22Rv1 (cell line): ENCODE measurements around the gene HAPLN3.

ENCODE experiments used
- ZFX ChIP-seq: fragments of 450-650 bp; IDR thresholded peaks from 2 replicates; pipeline ENCODE4 v1.6.1; 2017; ENCODE audit warnings: antibody characterized with exemption, borderline replicate concordance
- TF ChIP-seq, protein P1 (sequence below): fragments of 450-650 bp; IDR thresholded peaks from 2 replicates; pipeline ENCODE4 v1.5.1; 2017; ENCODE audit warnings: mild to moderate bottlenecking

DNA sequence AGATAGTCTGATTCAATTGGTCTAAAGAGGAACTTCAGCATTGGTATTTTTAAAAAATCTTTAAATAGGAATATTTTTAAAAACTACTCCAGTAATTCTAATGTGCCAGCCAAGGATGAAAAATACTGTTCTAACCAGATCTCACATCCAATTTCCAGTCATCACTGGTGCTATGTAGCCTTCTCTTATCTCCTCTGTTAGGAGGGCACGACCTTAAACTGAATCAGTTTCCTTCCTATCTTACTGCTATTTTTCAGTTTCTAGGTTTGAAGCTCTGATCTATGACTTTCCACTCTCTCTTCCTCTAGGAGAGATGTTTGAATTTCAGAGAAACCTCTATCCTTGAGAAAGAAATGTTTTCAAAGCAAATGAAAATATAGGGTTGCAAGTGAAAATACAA is 31.9 kb downstream of the HAPLN3 start:
- TF ChIP-seq, protein P1, sequence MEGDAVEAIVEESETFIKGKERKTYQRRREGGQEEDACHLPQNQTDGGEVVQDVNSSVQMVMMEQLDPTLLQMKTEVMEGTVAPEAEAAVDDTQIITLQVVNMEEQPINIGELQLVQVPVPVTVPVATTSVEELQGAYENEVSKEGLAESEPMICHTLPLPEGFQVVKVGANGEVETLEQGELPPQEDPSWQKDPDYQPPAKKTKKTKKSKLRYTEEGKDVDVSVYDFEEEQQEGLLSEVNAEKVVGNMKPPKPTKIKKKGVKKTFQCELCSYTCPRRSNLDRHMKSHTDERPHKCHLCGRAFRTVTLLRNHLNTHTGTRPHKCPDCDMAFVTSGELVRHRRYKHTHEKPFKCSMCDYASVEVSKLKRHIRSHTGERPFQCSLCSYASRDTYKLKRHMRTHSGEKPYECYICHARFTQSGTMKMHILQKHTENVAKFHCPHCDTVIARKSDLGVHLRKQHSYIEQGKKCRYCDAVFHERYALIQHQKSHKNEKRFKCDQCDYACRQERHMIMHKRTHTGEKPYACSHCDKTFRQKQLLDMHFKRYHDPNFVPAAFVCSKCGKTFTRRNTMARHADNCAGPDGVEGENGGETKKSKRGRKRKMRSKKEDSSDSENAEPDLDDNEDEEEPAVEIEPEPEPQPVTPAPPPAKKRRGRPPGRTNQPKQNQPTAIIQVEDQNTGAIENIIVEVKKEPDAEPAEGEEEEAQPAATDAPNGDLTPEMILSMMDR: no peak
- no peak for TF ChIP-seq ZFX
